SK-N-SH treated with all-trans-retinoic acid at 6 μM for 48 hours (cell line): ENCODE results near the gene MEOX1.

Experiments used
- ATAC-seq: fragments of 200-7000 bp; cut with Tn5 transposase; 3 replicates; pipeline ENCODE4 v1.9.1; 2020; ENCODE audit warnings: mild to moderate bottlenecking, moderate library complexity
- ARNTL ChIP-seq: fragments of 450-650 bp; formaldehyde crosslinking; IDR thresholded peaks from 2 replicates; pipeline ENCODE4 v1.5.0; 2020; ENCODE audit warnings: low read depth, mild to moderate bottlenecking, moderate library complexity, borderline replicate concordance
- BACH2 ChIP-seq: fragments of 250-450 bp; sonication (Bioruptor Pico); IDR thresholded peaks from 2 replicates; pipeline ENCODE4 v1.9.0; 2021; ENCODE audit warnings: mild to moderate bottlenecking, borderline replicate concordance
- CREB5 ChIP-seq: fragments of 250-450 bp; sonication (Bioruptor Pico); IDR thresholded peaks from 2 replicates; pipeline ENCODE4 v1.5.1; 2020; ENCODE audit warnings: low read depth, mild to moderate bottlenecking, moderate library complexity
- CSDC2 ChIP-seq: fragments of 250-450 bp; sonication (Bioruptor Pico); IDR thresholded peaks from 2 replicates; pipeline ENCODE4 v1.5.0; 2020; ENCODE audit warnings: mild to moderate bottlenecking, moderate library complexity
- ESRRG ChIP-seq: fragments of 250-450 bp; sonication (Bioruptor Pico); IDR thresholded peaks from 2 replicates; pipeline ENCODE4 v1.6.1; 2021; ENCODE audit warnings: mild to moderate bottlenecking
- GLIS3 ChIP-seq: fragments of 250-450 bp; sonication (Bioruptor Pico); IDR thresholded peaks from 2 replicates; pipeline ENCODE4 v1.5.0; 2020; ENCODE audit warnings: mild to moderate bottlenecking, moderate library complexity
- ISL1 ChIP-seq: fragments of 250-450 bp; sonication (Bioruptor Pico); IDR thresholded peaks from 2 replicates; pipeline ENCODE4 v2.1.2; 2022; ENCODE audit warnings: mild to moderate bottlenecking, moderate library complexity
- PATZ1 ChIP-seq: fragments of 250-450 bp; sonication (Bioruptor Pico); IDR thresholded peaks from 2 replicates; pipeline ENCODE4 v1.8.0; 2020; ENCODE audit warnings: mild to moderate bottlenecking, moderate library complexity, borderline replicate concordance
- POU6F1 ChIP-seq: fragments of 250-450 bp; sonication (Bioruptor Pico); IDR thresholded peaks from 2 replicates; pipeline ENCODE4 v1.8.0; 2021; ENCODE audit warnings: low read depth, mild to moderate bottlenecking, moderate library complexity, borderline replicate concordance
- RARB ChIP-seq: fragments of 250-450 bp; sonication (Bioruptor Pico); IDR thresholded peaks from 2 replicates; pipeline ENCODE4 v1.8.0; 2021; ENCODE audit warnings: mild to moderate bottlenecking, moderate library complexity
- SNAI2 ChIP-seq: fragments of 250-450 bp; sonication (Bioruptor Pico); IDR thresholded peaks from 2 replicates; pipeline ENCODE4 v1.5.0; 2020; ENCODE audit warnings: mild to moderate bottlenecking, moderate library complexity
- TCF4 ChIP-seq: fragments of 250-450 bp; sonication (Bioruptor Pico); IDR thresholded peaks from 2 replicates; pipeline ENCODE4 v1.8.0; 2021; ENCODE audit warnings: mild to moderate bottlenecking, moderate library complexity, borderline replicate concordance
- TOX ChIP-seq: fragments of 250-450 bp; sonication (Bioruptor Pico); IDR thresholded peaks from 2 replicates; pipeline ENCODE4 v1.8.0; 2021; ENCODE audit warnings: mild to moderate bottlenecking, moderate library complexity, borderline replicate concordance
- ZC3H10 ChIP-seq: fragments of 250-450 bp; sonication (Bioruptor Pico); IDR thresholded peaks from 2 replicates; pipeline ENCODE4 v1.5.1; 2021; ENCODE audit warnings: mild to moderate bottlenecking, moderate library complexity
- ZFP3 ChIP-seq: fragments of 250-450 bp; sonication (Bioruptor Pico); IDR thresholded peaks from 2 replicates; pipeline ENCODE4 v1.5.0; 2020; ENCODE audit warnings: mild to moderate bottlenecking, moderate library complexity
- ZFP30 ChIP-seq: fragments of 450-650 bp; formaldehyde crosslinking; IDR thresholded peaks from 2 replicates; pipeline ENCODE4 v1.5.0; 2022; ENCODE audit warnings: mild to moderate bottlenecking, moderate library complexity
- ZNF565 ChIP-seq: fragments of 450-650 bp; formaldehyde crosslinking; conservative IDR thresholded peaks from 2 replicates; pipeline ENCODE4 v1.5.0; 2020; ENCODE audit warnings: low read depth, mild to moderate bottlenecking, moderate library complexity
- ZNF70 ChIP-seq: fragments of 450-650 bp; formaldehyde crosslinking; IDR thresholded peaks from 2 replicates; pipeline ENCODE4 v1.5.0; 2020; ENCODE audit warnings: mild to moderate bottlenecking, moderate library complexity
- ZNF8 ChIP-seq: fragments of 450-650 bp; formaldehyde crosslinking; IDR thresholded peaks from 2 replicates; pipeline ENCODE4 v1.5.0; 2020; ENCODE audit warnings: mild to moderate bottlenecking, moderate library complexity

The MEOX1 gene

GRCh38 chr17:43701318-43701743, 39.6 kb upstream of the MEOX1 start:
- no peak for ATAC-seq
- no peak for TF ChIP-seq PATZ1
- TF ChIP-seq BACH2 (CRISPR knock-in tag), result no peak
- TF ChIP-seq SNAI2 (CRISPR knock-in tag), result no peak
- no peak for TF ChIP-seq TOX
- TF ChIP-seq ZFP30, result no peak
- TF ChIP-seq CREB5 (CRISPR knock-in tag), result no peak
- no peak for TF ChIP-seq GLIS3 (CRISPR knock-in tag)
- TF ChIP-seq ZC3H10, result no peak
- TF ChIP-seq, all 23 proteins: peak for 0

- TF ChIP-seq GLIS3 (CRISPR knock-in tag) (no peak), CREB5 (CRISPR knock-in tag) (no peak), ESRRG (CRISPR knock-in tag) (no peak), SNAI2 (CRISPR knock-in tag) (no peak), RARB (no peak), BACH2 (CRISPR knock-in tag) (no peak), ZC3H10 (no peak), TCF4 (no peak), ZFP3 (CRISPR knock-in tag) (no peak), ISL1 (CRISPR knock-in tag) (no peak)
- TF ChIP-seq, all 23 proteins: peak for 0
- no peak for ATAC-seq
Observed at GRCh38 chr17:43699438-43699756, 37.7 kb upstream of the MEOX1 start.

- TF ChIP-seq ZNF70 (CRISPR knock-in tag) (no peak), CSDC2 (no peak), PATZ1 (no peak)
- no peak for ATAC-seq
Observed at GRCh38 chr17:43698678-43699437, 37.1 kb upstream of the MEOX1 start.

GRCh38 chr17:43697937-43698336, 36.2 kb upstream of the MEOX1 start:
- no peak for ATAC-seq
- TF ChIP-seq BACH2 (CRISPR knock-in tag), result no peak
- TF ChIP-seq ZNF565 (CRISPR knock-in tag), result no peak

- ATAC-seq, result peak; percentile 29; the same call in 1 of the 3 replicates
- TF ChIP-seq BACH2 (CRISPR knock-in tag) (no peak), ARNTL (CRISPR knock-in tag) (no peak), ZNF565 (CRISPR knock-in tag) (no peak), ZFP30 (no peak), ZFP3 (CRISPR knock-in tag) (no peak), TOX (no peak), ESRRG (CRISPR knock-in tag) (no peak), ISL1 (CRISPR knock-in tag) (no peak), TCF4 (no peak), POU6F1 (CRISPR knock-in tag) (no peak), PATZ1 (no peak), ZNF8 (CRISPR knock-in tag) (no peak), CSDC2 (no peak), RARB (no peak), CREB5 (CRISPR knock-in tag) (no peak)
Observed at GRCh38 chr17:43696891-43697290, 35.2 kb upstream of the MEOX1 start.
